Choroid plexus epithelial cell (primary cell): ENCODE measurements around the gene LCLAT1.

Source experiments
- DNase-seq: peaks from one replicate; pipeline ENCODE4 v3.0.0-alpha.2; 2010; ENCODE audit warnings: low read depth
- H3K4me3 ChIP-seq: 2 replicates; pipeline ENCODE4 v1.5.1; 2011; ENCODE audit warnings: low read depth, mild to moderate bottlenecking, control low read depth, low read length, moderate library complexity
- TF ChIP-seq, protein P1 (sequence below): conservative IDR thresholded peaks from 2 replicates; pipeline ENCODE4 v1.5.1; 2011; ENCODE audit warnings: low read depth, mild to moderate bottlenecking, control low read depth, inconsistent platforms, low read length, moderate library complexity

LCLAT1 gene

DNA sequence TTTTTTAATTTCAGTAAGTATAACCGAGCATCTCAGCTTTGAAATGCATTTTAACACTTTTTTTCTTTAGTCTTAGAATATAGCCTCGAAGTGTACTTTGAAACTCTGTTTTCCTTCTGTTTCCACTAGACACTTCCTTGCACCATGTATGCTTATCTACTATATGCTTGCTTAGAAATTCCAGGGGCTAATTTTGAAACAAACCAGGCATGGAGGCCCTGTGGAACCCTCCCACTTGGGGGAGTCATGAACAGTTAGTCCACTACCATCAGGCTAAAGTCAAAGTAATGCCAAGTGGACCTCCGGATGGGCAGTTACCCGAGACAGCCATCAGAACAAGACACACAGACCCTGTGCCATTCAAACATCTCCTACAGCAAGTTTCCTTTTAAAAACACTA lies 120.3 kb downstream of the LCLAT1 start:
- H3K4me3 ChIP-seq = no peak overlapping the region
- DNase-seq = no peak
- TF ChIP-seq, protein P1, sequence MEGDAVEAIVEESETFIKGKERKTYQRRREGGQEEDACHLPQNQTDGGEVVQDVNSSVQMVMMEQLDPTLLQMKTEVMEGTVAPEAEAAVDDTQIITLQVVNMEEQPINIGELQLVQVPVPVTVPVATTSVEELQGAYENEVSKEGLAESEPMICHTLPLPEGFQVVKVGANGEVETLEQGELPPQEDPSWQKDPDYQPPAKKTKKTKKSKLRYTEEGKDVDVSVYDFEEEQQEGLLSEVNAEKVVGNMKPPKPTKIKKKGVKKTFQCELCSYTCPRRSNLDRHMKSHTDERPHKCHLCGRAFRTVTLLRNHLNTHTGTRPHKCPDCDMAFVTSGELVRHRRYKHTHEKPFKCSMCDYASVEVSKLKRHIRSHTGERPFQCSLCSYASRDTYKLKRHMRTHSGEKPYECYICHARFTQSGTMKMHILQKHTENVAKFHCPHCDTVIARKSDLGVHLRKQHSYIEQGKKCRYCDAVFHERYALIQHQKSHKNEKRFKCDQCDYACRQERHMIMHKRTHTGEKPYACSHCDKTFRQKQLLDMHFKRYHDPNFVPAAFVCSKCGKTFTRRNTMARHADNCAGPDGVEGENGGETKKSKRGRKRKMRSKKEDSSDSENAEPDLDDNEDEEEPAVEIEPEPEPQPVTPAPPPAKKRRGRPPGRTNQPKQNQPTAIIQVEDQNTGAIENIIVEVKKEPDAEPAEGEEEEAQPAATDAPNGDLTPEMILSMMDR = no peak

DNA sequence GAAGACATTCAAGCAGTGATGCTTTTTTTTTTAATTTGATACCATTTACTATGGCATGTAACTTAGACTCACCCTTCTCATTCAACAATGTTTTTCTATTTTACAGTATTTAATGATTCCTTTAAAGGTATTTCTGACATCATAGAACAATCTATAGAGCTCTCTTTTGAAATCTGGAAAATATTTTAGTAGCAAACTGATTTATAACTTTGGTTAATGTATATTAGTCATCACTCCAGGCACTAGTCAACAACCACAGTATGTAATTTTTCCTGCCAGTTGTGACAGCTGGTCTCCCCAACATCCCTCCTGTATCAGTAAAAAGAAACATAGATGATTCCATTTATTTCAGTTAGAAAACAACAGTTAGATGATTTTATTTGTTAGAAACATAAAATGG lies 122.9 kb downstream of the LCLAT1 start:
- TF ChIP-seq, protein P1 = no peak
- no peak for DNase-seq
- no peak overlapping the region for H3K4me3 ChIP-seq

DNA sequence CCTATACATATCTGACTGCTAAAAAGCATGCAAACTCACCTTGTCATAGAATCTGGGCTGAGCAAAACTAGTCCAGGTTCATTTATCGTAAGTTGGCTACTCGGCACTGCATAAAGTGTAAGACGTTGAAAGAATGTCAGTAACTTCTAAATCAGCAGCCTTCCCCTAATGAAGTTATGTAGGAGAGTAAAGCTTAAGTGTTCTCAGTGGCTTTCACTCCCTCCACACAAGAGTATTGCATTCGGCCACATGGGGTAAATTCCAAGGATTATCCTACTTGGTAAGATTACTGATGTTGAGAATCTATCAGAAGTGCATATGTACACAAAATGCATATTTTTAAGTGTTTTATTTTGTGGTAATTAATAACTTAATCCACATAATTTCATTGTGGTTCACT lies 130.1 kb downstream of the LCLAT1 start:
- TF ChIP-seq, protein P1 = no peak
- H3K4me3 ChIP-seq = no peak overlapping the region
- DNase-seq = no peak

DNA sequence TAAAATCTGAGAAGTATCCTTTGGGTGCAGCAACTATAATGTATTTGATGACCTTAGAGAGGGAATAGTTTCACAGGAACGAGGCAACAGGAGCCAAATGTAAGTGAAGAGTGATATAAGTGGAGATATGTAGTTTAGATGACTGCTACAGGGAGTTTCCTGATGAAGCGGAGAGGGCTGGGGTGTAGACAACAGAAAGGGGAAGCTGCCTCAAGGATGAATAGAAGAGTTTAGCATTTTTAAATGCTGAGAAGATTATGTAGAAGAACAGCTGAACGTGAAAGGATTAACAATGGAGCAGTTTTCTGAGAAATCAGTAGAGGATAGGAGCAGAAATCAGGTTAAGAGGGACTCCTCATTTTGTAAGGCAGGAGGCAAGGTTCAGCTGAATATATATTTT lies 133.3 kb downstream of the LCLAT1 start:
- TF ChIP-seq, protein P1 = no peak
- no peak for DNase-seq
- no peak overlapping the region for H3K4me3 ChIP-seq

DNA sequence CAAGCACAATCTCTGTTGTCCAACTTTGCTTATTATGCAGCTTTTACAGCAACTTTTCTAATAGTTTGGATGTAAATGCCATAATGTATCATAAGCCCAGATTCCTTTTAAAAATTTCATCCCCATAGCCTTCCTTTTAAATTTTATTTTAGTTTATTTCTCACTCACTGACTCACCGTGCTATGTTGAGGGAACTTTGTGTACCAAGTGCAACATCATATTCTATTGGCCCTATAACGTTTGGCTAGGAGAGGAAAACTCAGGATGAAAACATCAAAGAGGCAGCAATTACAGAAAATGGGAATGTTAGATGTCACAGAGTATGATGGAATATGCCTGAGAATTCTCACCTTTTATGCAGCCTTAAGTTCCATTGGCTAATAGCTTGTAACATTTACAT lies 135.5 kb downstream of the LCLAT1 start:
- H3K4me3 ChIP-seq = no peak overlapping the region
- TF ChIP-seq, protein P1 = no peak
- DNase-seq = no peak

DNA sequence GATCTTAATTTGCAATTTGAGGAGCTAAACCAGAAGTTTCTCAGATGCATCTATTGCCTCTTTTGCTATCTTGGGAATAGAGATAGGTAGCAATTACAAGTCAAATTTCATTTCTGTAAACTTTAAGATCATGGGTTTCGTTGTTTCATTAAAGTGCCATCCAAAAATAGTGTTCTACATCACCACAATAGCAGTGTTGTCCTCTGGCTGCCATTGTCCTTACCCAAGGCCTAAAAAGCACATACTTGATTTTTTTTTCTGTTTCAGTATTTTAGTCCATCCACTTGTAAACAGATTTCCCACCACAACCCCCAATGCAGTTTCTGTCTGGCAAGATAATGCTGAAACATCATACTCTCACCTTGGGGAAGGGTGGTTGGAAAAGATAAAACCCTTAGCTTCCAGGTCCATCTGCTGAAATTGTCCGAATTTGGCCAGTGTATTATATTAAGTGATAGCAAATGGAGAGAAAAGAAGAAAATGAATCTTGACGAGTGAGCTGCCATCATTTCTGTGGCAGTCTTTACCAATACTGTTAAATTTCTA lies 136.2 kb downstream of the LCLAT1 start:
- H3K4me3 ChIP-seq = no peak overlapping the region
- DNase-seq = no peak
- TF ChIP-seq, protein P1 = no peak

DNA sequence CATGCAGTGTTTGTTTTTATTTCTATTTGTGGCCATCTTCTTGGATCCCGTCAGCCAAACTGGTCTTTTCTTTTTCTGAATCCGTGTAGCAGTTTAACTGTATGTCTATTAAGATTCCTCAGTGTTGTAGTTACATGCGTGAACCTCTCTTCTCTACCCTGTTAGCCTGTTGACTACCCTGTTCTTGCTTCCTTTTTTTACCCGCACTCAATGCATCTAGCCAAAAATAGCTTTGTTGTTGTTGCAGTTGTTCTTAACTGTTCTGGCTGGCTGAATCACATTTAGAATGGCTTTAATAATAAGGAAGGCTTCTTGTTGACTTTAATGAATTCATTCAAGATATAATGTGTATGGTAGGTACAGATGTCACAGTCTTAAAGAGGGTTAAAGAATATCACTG lies 137.1 kb downstream of the LCLAT1 start:
- DNase-seq = no peak
- no peak overlapping the region for H3K4me3 ChIP-seq
- TF ChIP-seq, protein P1 = no peak
